22Rv1 (cell line): ENCODE results near the gene CHTF18.

ENCODE experiments used
- H3K27ac ChIP-seq: fragments of 450-650 bp; 2 replicates; pipeline ENCODE4 v1.5.1; 2017
- ZFX ChIP-seq: fragments of 450-650 bp; IDR thresholded peaks from 2 replicates; pipeline ENCODE4 v1.6.1; 2017; ENCODE audit warnings: antibody characterized with exemption, borderline replicate concordance
- TF ChIP-seq, protein P1 (sequence below): fragments of 450-650 bp; IDR thresholded peaks from 2 replicates; pipeline ENCODE4 v1.5.1; 2017; ENCODE audit warnings: mild to moderate bottlenecking

The CHTF18 gene

DNA sequence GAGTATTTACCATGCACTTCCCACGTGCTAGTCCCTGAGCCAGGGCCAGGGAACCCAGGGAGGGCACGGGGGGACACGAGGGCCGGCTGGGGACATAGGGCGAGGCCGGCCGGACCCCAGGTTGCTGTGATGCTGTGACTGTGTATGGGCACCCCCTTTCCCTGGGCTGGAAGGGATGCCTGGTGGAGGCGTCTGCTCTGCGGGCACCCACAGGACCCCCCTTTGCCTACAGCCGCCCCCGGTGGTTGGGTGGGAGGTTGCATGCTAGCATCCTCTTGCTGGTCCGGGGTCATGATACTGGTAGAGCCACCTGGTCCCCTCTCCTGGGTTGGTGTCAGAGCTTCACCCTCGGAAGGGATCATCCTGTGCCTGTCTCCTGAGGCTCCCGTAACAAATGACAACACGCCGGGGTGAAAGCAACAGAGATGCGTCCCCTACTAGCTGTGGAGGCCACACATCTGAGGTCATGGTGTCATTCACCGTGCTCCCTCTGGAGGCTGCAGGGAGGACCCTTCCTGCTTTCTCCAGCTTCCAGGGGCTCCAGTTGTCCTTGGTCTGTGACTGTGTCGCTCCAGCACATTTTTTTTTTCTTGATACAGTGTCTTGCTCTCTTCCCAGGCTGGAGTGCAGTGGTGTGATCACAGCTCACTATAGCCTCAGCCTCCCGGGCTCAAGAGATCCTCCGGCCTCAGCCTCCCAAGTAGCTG is 44.5 kb upstream of the CHTF18 start:
- no peak for TF ChIP-seq ZFX
- TF ChIP-seq, protein P1, sequence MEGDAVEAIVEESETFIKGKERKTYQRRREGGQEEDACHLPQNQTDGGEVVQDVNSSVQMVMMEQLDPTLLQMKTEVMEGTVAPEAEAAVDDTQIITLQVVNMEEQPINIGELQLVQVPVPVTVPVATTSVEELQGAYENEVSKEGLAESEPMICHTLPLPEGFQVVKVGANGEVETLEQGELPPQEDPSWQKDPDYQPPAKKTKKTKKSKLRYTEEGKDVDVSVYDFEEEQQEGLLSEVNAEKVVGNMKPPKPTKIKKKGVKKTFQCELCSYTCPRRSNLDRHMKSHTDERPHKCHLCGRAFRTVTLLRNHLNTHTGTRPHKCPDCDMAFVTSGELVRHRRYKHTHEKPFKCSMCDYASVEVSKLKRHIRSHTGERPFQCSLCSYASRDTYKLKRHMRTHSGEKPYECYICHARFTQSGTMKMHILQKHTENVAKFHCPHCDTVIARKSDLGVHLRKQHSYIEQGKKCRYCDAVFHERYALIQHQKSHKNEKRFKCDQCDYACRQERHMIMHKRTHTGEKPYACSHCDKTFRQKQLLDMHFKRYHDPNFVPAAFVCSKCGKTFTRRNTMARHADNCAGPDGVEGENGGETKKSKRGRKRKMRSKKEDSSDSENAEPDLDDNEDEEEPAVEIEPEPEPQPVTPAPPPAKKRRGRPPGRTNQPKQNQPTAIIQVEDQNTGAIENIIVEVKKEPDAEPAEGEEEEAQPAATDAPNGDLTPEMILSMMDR: peak; percentile 13; the same call in 1 of the 2 replicates

DNA sequence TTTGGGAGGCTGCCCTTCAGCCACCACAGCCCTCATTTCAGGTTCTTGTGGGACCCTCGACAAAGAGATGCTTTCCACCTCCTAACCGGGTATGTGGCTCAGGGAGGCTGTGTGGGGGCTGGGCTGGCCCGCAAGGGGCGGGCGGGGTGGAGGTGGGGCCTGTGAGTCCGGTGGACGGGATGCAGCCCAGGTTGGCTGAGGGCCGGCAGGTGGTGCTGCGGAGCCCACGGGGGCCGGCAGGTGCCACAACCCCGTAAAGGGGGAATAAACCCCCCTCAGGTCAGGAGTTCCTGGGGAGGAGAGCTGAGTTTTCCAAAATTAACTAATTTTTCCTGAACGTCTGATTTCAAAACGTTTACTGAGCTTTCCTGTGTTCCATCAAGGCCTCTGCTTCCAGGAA is 42.7 kb upstream of the CHTF18 start:
- no peak for TF ChIP-seq ZFX
- TF ChIP-seq, protein P1: peak; percentile 72
- no peak overlapping the region for H3K27ac ChIP-seq

More for the DNA sequence above, 44.5 kb upstream of the CHTF18 start:
- H3K27ac ChIP-seq: no peak overlapping the region

DNA sequence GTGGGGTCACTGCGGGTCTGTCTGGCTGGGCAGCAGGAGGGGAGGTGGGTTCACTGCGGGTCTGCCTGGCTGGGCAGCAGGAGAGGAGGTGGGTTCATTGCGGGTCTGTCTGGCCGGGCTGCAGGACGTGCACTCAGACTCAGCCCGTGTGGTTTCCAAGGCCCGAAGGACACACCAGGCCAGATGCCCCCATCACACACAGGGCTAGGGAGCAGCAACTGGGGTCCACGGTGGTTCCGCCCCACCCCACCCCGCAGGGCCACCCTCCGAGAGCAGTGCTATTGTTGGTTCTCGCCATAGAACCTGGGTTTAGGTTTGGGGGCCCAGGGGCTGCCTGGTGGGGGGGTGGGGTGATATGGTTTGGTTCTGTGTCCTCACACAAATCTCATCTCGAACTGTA is 41.8 kb upstream of the CHTF18 start:
- H3K27ac ChIP-seq: no peak overlapping the region
- no peak for TF ChIP-seq ZFX
- TF ChIP-seq, protein P1: no peak

DNA sequence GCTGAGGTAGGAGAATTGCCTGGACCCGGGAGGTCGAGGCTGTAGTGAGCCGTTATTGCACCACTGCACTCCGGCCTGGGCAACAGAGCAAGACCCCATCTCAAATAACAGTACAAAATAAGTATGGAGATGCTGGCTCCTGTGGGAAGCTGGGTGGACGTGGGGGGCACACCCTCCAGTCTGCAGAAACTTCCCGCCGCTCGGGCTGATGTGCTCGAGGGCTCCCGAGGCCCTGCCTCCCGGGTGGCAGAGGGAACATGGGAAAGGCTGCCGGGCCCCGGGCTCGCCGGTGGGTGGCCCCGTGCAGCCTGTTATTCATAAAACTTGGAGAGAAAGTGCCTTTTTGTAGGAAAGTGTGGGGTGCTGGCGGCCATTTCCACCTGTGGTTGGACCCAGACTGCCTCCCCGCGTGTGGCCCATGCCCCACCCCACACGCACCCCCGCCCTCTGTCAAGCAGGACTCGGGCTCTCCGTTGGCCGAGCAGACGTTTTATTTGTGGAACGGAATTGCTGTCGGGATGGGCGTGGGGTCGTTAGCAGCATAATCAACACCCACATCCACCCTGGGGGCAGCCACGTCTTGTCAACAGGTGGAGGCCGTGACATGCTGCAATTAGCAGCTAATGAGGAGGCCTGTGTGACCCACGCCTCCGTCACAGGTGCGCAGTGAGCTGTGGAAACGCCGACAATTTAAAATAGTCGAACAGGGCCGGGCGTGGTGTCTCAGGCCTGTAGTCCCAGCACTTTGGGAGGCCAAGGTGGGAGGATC is 40.3 kb upstream of the CHTF18 start:
- TF ChIP-seq ZFX: no peak
- TF ChIP-seq, protein P1: no peak
- no peak overlapping the region for H3K27ac ChIP-seq

DNA sequence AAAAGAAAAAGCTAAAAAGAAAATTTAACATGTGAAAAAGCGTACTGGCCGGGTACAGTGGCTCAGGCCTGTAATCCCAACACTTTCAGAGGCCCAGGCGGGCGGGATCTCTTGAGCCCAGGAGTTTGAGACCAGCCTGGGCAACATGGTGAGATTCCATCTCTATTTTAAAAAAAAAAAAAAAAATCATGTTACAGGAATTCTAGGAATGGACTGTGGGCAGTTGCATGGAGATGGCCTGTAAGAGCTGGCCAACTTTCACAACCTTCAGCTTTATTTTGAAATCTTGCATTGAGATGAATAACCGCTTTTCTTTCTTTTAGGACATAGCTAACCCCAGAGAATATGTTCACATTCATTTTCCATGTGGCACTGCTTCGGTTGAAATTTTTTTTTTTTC is 39.4 kb upstream of the CHTF18 start:
- no peak overlapping the region for H3K27ac ChIP-seq
- TF ChIP-seq ZFX: no peak
- TF ChIP-seq, protein P1: no peak

DNA sequence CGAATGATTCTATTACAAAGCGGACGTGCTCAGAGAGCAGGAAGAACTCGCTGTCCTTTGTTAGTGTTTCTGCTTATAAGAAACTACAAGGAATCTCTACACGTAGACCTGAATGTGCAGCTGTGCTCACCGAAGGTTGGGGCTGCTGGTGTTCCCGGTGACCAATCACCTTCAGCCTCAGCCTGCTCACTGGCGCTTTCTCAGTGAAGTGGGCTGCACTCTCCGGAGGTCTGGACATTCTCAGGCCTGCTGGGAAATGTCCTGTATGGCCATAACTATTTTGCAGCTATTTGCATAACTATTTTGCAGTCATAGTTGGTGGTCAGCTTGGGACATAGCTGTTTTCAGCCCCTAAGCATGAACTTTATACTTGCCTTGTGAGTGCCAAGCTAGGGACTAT is 37.9 kb upstream of the CHTF18 start:
- H3K27ac ChIP-seq: 0 out of 2 replicates have a peak overlapping the region, but pooled peaks have one; percentile 23
- TF ChIP-seq, protein P1: no peak
- TF ChIP-seq ZFX: no peak
